Neural cell (in vitro differentiated cells): ENCODE data around the gene RHBDD3.

Experiments used
- EZH2 ChIP-seq: fragments of 200-600, 300-800 bp; shearing (Covaris generic), sonication (generic); IDR thresholded peaks from 2 replicates; pipeline ENCODE4 v1.6.1; 2014; ENCODE audit warnings: antibody characterized with exemption, low read length, borderline replicate concordance, mild to moderate bottlenecking; ENCODE audit not compliant: insufficient read depth, poor library complexity, severe bottlenecking
- RAD21 ChIP-seq: fragments of 450-650 bp; conservative IDR thresholded peaks from 2 replicates; pipeline ENCODE4 v1.6.1; 2014; ENCODE audit warnings: antibody characterized with exemption, mild to moderate bottlenecking, moderate library complexity

- TF ChIP-seq RAD21 (no peak), EZH2 (no peak)
Observed at GRCh38 chr22:29214232-29214631, 53.5 kb downstream of the RHBDD3 start.
